IMR-90 (cell line): Measurements from ENCODE around the gene TTLL9.

Experiments used
- CEBPB ChIP-seq: IDR thresholded peaks from 2 replicates; pipeline ENCODE4 v1.6.1; 2012; ENCODE audit warnings: low read depth, low read length, improper control_type of control experiment
- RAD21 ChIP-seq: IDR thresholded peaks from 2 replicates; pipeline ENCODE4 v1.6.1; 2012; ENCODE audit warnings: low read length, improper control_type of control experiment
- TF ChIP-seq, protein P1 (sequence below): conservative IDR thresholded peaks from 2 replicates; pipeline ENCODE4 v1.5.1; 2012; ENCODE audit warnings: mild to moderate bottlenecking, low read depth, low read length, improper control_type of control experiment

DNA sequence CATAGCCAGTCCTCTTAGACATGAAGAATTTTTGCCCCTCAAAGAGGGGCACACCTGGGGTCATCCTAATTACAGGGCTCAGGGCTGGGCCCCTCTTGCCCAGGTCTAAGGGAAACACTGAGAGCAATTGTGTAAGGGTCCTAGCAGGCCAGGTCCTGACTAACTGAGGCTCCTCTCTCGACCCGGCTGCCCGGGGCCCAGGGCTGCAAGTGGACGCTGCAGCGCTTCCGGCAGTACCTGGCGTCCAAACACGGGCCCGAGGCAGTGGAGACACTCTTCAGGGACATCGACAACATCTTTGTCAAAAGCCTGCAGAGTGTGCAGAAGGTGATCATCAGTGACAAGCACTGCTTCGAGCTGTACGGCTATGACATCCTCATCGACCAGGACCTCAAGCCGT, 64.1 kb downstream of the TTLL9 start:
- TF ChIP-seq RAD21 = no peak
- TF ChIP-seq CEBPB = no peak
- TF ChIP-seq, protein P1, sequence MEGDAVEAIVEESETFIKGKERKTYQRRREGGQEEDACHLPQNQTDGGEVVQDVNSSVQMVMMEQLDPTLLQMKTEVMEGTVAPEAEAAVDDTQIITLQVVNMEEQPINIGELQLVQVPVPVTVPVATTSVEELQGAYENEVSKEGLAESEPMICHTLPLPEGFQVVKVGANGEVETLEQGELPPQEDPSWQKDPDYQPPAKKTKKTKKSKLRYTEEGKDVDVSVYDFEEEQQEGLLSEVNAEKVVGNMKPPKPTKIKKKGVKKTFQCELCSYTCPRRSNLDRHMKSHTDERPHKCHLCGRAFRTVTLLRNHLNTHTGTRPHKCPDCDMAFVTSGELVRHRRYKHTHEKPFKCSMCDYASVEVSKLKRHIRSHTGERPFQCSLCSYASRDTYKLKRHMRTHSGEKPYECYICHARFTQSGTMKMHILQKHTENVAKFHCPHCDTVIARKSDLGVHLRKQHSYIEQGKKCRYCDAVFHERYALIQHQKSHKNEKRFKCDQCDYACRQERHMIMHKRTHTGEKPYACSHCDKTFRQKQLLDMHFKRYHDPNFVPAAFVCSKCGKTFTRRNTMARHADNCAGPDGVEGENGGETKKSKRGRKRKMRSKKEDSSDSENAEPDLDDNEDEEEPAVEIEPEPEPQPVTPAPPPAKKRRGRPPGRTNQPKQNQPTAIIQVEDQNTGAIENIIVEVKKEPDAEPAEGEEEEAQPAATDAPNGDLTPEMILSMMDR = no peak
